A673 (cell line): ENCODE results near the gene PLXDC2.

Experiments used
- CTCF ChIP-seq: fragments of 300-800, 200-600 bp; sonication (generic); conservative IDR thresholded peaks from 2 replicates; pipeline ENCODE4 v1.5.1; 2017; ENCODE audit warnings: low read depth, mild to moderate bottlenecking, antibody characterized with exemption, low read length, moderate library complexity, mixed read lengths
- EZH2 ChIP-seq: fragments of 200-600 bp; sonication (generic); IDR thresholded peaks from 2 replicates; pipeline ENCODE4 v1.6.1; 2017; ENCODE audit warnings: borderline replicate concordance, low read depth, mild to moderate bottlenecking, mixed read lengths, antibody characterized with exemption, low read length; ENCODE audit not compliant: poor library complexity, severe bottlenecking

- TF ChIP-seq CTCF (no peak), EZH2 (no peak)
These were observed 66.4 kb downstream of the PLXDC2 start for GRCh38 chr10:19882621-19883020.
